Hepatocyte (in vitro differentiated cells): ENCODE results near the gene BRCA1.

Experiments
- CTCF ChIP-seq: fragments of 200-600 bp; sonication (generic); IDR thresholded peaks from 2 replicates; pipeline ENCODE4 v1.5.1; 2016; ENCODE audit warnings: antibody characterized with exemption, mild to moderate bottlenecking; ENCODE audit not compliant: poor library complexity
- EZH2 ChIP-seq: fragments of 200-600 bp; sonication (generic); IDR thresholded peaks from 2 replicates; pipeline ENCODE4 v1.6.1; 2016; ENCODE audit warnings: antibody characterized with exemption, mild to moderate bottlenecking, borderline replicate concordance

GRCh38 chr17:43104665-43105064 lies 20.5 kb downstream of the BRCA1 start:
- no peak for TF ChIP-seq EZH2
- no peak for TF ChIP-seq CTCF
